ENCODE results near the gene ABCC1.

GRCh38 chr16:16124974-16125373 is 175.6 kb downstream of the ABCC1 start:
- TF ChIP-seq CTCF (IDR thresholded peaks at IDR 0.05): no peak
- TF ChIP-seq ZFX (IDR thresholded peaks at IDR 0.05; ENCODE audit: borderline replicate concordance): no peak

All from 22Rv1 (cell line).